Hematopoietic multipotent progenitor cell treated with erythropoietin and hydrocortisone succinate and interleukin-3 and kit ligand, for 6 days (in vitro differentiated cells): ENCODE data around the gene GSE1.
A peak's percentile ranks its signal among the peaks of the same experiment; 100 is the strongest.

Source experiments
- DNase-seq: peaks from one replicate; pipeline ENCODE4 v3.0.0-alpha.2; 2015

GSE1 gene

GRCh38 chr16:85709766-85710585 is 96.9 kb downstream of the GSE1 start:
- DNase-seq, result no peak

GRCh38 chr16:85710732-85711131 is 97.6 kb downstream of the GSE1 start:
- DNase-seq, result no peak

- DNase-seq, result no peak
These were observed 99.0 kb downstream of the GSE1 start for GRCh38 chr16:85711982-85712587.

GRCh38 chr16:85712801-85713200 is 99.7 kb downstream of the GSE1 start:
- DNase-seq, result no peak

- peak; percentile 13 for DNase-seq
These were observed 102.3 kb downstream of the GSE1 start for GRCh38 chr16:85715169-85716021.

GRCh38 chr16:85716022-85716679 is 103.0 kb downstream of the GSE1 start:
- no peak for DNase-seq

GRCh38 chr16:85716680-85717038 is 103.5 kb downstream of the GSE1 start:
- DNase-seq, result no peak

GRCh38 chr16:85717393-85718152 is 104.5 kb downstream of the GSE1 start:
- DNase-seq, result peak; percentile 90

- no peak for DNase-seq
These were observed 105.0 kb downstream of the GSE1 start for GRCh38 chr16:85718153-85718477.

- DNase-seq, result peak; percentile 25
These were observed 105.6 kb downstream of the GSE1 start for GRCh38 chr16:85718682-85719081.

- DNase-seq, result no peak
These were observed 106.6 kb downstream of the GSE1 start for GRCh38 chr16:85719605-85720301.

- no peak for DNase-seq
These were observed 107.1 kb downstream of the GSE1 start for GRCh38 chr16:85720302-85720637.

GRCh38 chr16:85722128-85722893 is 109.2 kb downstream of the GSE1 start:
- no peak for DNase-seq

- no peak for DNase-seq
These were observed 111.2 kb downstream of the GSE1 start for GRCh38 chr16:85724126-85724879.

- no peak for DNase-seq
These were observed 111.8 kb downstream of the GSE1 start for GRCh38 chr16:85724936-85725335.
